Peyer's patch (tissue), 4 donors: ENCODE data around the gene ANO4. TPM values are rescaled to one million over a fixed set of nuclear protein-coding genes. Genes with fewer than 3 reads are reported as not detected.

Source experiments
- DNase-seq, 3 donors: peaks; one replicate each; pipeline ENCODE4 v3.0.0-alpha.2; 2017 to 2019
- H3K27ac ChIP-seq, 4 donors: fragments of 200-600 bp; sonication (generic); one replicate each; pipeline ENCODE4 v1.5.1; 2016 to 2019
- H3K27me3 ChIP-seq, 2 donors: fragments of 200-600 bp; sonication (generic); one replicate each; pipeline ENCODE4 v1.5.1; 2019
- H3K36me3 ChIP-seq, 3 donors: fragments of 200-600 bp; sonication (generic); one replicate each; pipeline ENCODE4 v1.5.1; 2016 to 2019
- H3K4me1 ChIP-seq, 4 donors: fragments of 200-600 bp; sonication (generic); one replicate each; pipeline ENCODE4 v1.5.1; 2016 to 2019
- H3K4me3 ChIP-seq, 4 donors: fragments of 200-600 bp; sonication (generic); 1 replicate in 3 of 4; 2 replicates in 1 of 4; pipeline ENCODE4 v1.5.1; 2016 to 2019; ENCODE audit warnings: mild to moderate bottlenecking in 1 of 4
- H3K9me3 ChIP-seq, 4 donors: fragments of 200-600 bp; sonication (generic); one replicate each; pipeline ENCODE4 v1.5.1; 2016 to 2019; ENCODE audit warnings: mild to moderate bottlenecking in 1 of 4
- POLR2A ChIP-seq, 2 donors: fragments of 450-650 bp; IDR thresholded peaks; one replicate each; pipeline ENCODE4 v1.5.1; 2017; ENCODE audit warnings: antibody characterized with exemption in 2 of 2, mild to moderate bottlenecking in 2 of 2, moderate library complexity in 2 of 2
- total RNA-seq, 4 donors: library from RNA; depleted of rRNA; stranded (reverse); fragments of >200 nt; gene quantifications; one replicate each; pipeline ENCODE4 v1.1.0, GENCODE V29; 2016
- TF ChIP-seq, protein P1 (sequence below), 6 experiments: fragments of 450-650 bp in 4 of 6; fragments of 200-600 bp in 2 of 6; sonication (generic) in 1 of 6; IDR thresholded peaks; one replicate each; pipeline ENCODE4 v1.5.1; 2017 to 2019; ENCODE audit warnings: antibody characterized with exemption in 6 of 6, mild to moderate bottlenecking in 3 of 6, moderate library complexity in 1 of 6

Gene ANO4
- total RNA-seq, 4 donors from 2014 or later: 1.7 TPM; not detected in 3

DNA sequence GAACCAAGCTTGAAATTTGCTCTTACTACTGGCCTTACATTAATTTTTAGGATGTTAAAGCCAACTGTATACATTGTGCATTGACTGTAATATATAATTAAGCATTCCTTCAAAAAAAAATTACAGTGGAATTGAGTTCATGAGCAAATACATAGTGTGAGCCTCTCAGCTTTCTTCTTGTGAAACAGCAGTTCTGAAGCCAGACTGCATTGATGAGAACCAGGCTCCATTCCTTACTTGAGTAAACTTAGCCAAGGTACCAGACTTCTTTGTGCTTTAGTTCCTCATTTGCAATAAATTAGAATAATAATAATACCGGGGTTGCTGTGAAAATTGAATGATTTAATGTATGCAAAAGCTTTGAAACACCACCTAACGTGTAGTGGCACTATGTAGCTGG lies 169.5 kb downstream of the ANO4 start:
- no peaks in the 10 kb centered on the region for H3K27me3 ChIP-seq
- H3K27ac ChIP-seq: no peak overlapping the region
- H3K9me3 ChIP-seq: no peaks in the 10 kb centered on the region
- H3K4me1 ChIP-seq: no peaks in the 10 kb centered on the region
- TF ChIP-seq, protein P1, sequence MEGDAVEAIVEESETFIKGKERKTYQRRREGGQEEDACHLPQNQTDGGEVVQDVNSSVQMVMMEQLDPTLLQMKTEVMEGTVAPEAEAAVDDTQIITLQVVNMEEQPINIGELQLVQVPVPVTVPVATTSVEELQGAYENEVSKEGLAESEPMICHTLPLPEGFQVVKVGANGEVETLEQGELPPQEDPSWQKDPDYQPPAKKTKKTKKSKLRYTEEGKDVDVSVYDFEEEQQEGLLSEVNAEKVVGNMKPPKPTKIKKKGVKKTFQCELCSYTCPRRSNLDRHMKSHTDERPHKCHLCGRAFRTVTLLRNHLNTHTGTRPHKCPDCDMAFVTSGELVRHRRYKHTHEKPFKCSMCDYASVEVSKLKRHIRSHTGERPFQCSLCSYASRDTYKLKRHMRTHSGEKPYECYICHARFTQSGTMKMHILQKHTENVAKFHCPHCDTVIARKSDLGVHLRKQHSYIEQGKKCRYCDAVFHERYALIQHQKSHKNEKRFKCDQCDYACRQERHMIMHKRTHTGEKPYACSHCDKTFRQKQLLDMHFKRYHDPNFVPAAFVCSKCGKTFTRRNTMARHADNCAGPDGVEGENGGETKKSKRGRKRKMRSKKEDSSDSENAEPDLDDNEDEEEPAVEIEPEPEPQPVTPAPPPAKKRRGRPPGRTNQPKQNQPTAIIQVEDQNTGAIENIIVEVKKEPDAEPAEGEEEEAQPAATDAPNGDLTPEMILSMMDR (IDR thresholded peaks at IDR 0.05): no peak
- no peak for TF ChIP-seq POLR2A (IDR thresholded peaks at IDR 0.05)
- no peaks in the 10 kb centered on the region for H3K36me3 ChIP-seq
- H3K4me3 ChIP-seq: no peak overlapping the region
- DNase-seq: no peak

DNA sequence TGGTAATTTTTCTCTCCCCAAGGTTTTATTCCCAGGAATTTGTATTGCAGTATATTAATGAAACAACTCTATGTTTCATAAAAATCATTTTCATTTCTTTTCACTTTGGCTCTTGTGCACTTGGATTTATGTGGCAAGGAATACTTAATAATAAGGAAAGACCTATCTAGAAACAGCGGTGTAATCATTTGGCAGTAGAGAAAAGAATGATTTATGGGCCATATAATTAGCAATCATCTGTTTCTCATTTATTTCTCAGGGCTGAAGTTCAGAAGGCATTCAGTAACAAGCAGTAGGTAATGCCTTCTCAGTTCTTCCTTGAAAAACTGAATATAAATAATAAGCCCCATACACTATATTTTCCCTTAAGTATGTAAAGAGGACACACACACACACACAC lies 172.6 kb downstream of the ANO4 start:
- no peaks in the 10 kb centered on the region for H3K36me3 ChIP-seq
- H3K9me3 ChIP-seq: no peaks in the 10 kb centered on the region
- TF ChIP-seq, protein P1 (IDR thresholded peaks at IDR 0.05): no peak
- TF ChIP-seq POLR2A (IDR thresholded peaks at IDR 0.05): no peak
- no peak overlapping the region for H3K4me3 ChIP-seq
- H3K27me3 ChIP-seq: no peaks in the 10 kb centered on the region
- no peak overlapping the region for H3K27ac ChIP-seq
- no peaks in the 10 kb centered on the region for H3K4me1 ChIP-seq
- DNase-seq: no peak

DNA sequence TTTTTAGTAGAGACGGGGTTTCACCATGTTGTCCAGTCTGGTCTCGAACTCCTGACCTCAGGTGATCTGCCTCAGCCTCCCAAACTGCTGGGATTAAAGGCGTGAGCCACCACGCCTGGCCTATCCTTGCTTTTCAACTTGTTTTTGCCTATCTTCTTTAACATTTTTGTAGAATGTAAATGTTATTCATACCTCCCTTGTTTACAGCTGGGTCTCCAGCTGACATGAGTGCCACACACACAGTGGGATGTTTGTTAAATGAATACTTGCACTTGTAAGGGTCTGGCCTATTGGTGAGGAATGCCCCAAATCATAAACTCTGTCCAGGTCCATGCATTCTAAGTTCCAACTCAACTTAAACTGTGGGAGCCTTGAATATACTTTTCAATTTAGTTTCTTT lies 176.3 kb downstream of the ANO4 start:
- DNase-seq: no peak
- Histone ChIP-seq H3K36me3 (no peaks in the 10 kb centered on the region), H3K9me3 (no peaks in the 10 kb centered on the region), H3K27me3 (no peaks in the 10 kb centered on the region), H3K4me3 (no peak overlapping the region), H3K27ac (no peak overlapping the region), H3K4me1 (no peaks in the 10 kb centered on the region)
- no peak for TF ChIP-seq POLR2A (IDR thresholded peaks at IDR 0.05)
- TF ChIP-seq, protein P1 (IDR thresholded peaks at IDR 0.05): no peak

GRCh38 chr12:100972121-100972520 lies 177.5 kb downstream of the ANO4 start:
- H3K36me3 ChIP-seq: no peaks in the 10 kb centered on the region
- no peak for DNase-seq
- no peak overlapping the region for H3K4me3 ChIP-seq
- TF ChIP-seq POLR2A (IDR thresholded peaks at IDR 0.05): no peak
- TF ChIP-seq, protein P1 (IDR thresholded peaks at IDR 0.05): no peak
- H3K27me3 ChIP-seq: no peaks in the 10 kb centered on the region
- no peaks in the 10 kb centered on the region for H3K4me1 ChIP-seq
- no peaks in the 10 kb centered on the region for H3K9me3 ChIP-seq
- no peak overlapping the region for H3K27ac ChIP-seq

DNA sequence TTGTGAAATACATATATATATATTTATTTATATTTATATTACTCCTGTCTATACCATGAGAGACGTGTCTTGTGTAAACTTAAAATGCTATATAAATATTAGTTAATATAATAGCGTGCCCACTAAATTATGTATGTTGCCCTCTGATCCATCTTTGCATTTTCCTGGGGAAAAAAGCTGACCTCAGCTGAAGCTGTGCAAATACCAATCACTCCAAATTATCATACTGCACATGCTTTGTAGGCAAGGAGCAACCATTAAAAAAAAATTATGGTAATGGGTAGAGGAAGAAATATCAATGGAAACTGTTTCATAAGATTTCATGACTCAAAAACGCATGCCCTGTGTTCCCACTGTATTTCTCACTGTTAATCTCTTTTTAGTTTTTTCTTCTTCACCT lies 179.8 kb downstream of the ANO4 start:
- no peak overlapping the region for H3K4me3 ChIP-seq
- no peaks in the 10 kb centered on the region for H3K36me3 ChIP-seq
- no peak for DNase-seq
- no peak overlapping the region for H3K27ac ChIP-seq
- TF ChIP-seq, protein P1 (IDR thresholded peaks at IDR 0.05): no peak
- TF ChIP-seq POLR2A (IDR thresholded peaks at IDR 0.05): no peak
- no peaks in the 10 kb centered on the region for H3K4me1 ChIP-seq
- H3K9me3 ChIP-seq: no peaks in the 10 kb centered on the region
- no peaks in the 10 kb centered on the region for H3K27me3 ChIP-seq

- Histone ChIP-seq H3K4me1 (no peaks in the 10 kb centered on the region), H3K36me3 (no peaks in the 10 kb centered on the region), H3K27me3 (no peaks in the 10 kb centered on the region), H3K4me3 (no peak overlapping the region), H3K27ac (no peak overlapping the region), H3K9me3 (no peaks in the 10 kb centered on the region)
- no peak for DNase-seq
- TF ChIP-seq, protein P1 (IDR thresholded peaks at IDR 0.05): no peak
Observed at GRCh38 chr12:100974747-100975146, 180.2 kb downstream of the ANO4 start.
